ENCODE results near the gene SSU72.

The SSU72 gene

DNA sequence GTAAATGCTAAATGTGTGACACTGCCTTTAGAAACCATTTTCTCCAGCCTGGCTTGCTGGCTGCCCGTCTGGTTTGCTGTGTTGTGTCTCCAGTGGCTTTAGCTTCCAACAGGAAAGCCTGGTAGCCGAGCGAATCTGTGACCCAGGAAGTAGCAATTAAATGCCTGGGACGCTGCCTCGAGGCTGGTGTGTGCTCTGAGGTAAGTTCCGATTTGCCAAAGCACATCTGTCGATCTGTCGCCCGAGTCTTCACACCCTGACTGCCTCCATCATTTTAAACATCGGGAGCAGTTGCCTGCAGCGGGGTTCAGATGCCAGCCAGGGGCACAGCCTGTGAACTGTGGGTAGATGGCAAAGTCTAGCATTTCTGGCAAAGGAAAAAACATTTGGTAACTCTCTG, 42.9 kb upstream of the SSU72 start:
- H3K9me3 ChIP-seq (ENCODE audit: control insufficient read depth, low read depth, low read length): no peaks in the 10 kb centered on the region
- H3K4me3 ChIP-seq (ENCODE audit: low read length): no peak overlapping the region
- no peaks in the 10 kb centered on the region for H3K36me3 ChIP-seq (ENCODE audit: control insufficient read depth, low read depth, low read length)
- no peak overlapping the region for H3K9ac ChIP-seq (ENCODE audit: low read length)
- H3K27me3 ChIP-seq (ENCODE audit: control insufficient read depth, insufficient read depth, low read length): no peaks in the 10 kb centered on the region
- H3K4me1 ChIP-seq (ENCODE audit: control insufficient read depth, low read depth, low read length): peaks cover 4% of the 10 kb centered on the region
- no peak overlapping the region for H3K27ac ChIP-seq (ENCODE audit: low read length)

DNA sequence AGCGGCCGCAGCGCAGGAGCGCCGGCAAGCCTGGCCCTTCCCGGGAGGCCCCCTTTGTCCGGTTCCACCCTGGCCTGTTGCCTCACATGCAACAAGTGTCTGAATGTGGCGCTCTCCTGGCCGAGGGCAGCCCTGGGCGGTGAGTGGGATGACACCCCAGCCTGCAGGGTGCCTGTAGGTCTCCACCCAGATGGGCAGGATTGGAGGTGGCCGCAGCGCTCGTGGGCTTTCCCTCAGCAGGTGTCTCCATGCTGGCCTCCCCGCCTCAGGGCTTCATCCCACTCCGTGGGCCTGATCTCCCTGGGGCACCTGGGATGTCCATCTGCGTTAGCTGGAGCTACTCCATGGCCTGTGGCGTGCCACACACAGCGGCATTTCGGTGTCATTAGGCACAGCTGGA, 42.2 kb upstream of the SSU72 start:
- Histone ChIP-seq H3K9ac (ENCODE audit: low read length) (no peak overlapping the region), H3K4me1 (ENCODE audit: control insufficient read depth, low read depth, low read length) (peaks cover 4% of the 10 kb centered on the region), H3K27me3 (ENCODE audit: control insufficient read depth, insufficient read depth, low read length) (no peaks in the 10 kb centered on the region), H3K27ac (ENCODE audit: low read length) (no peak overlapping the region), H3K9me3 (ENCODE audit: control insufficient read depth, low read depth, low read length) (no peaks in the 10 kb centered on the region), H3K36me3 (ENCODE audit: control insufficient read depth, low read depth, low read length) (no peaks in the 10 kb centered on the region), H3K4me3 (ENCODE audit: low read length) (peak overlapping the region; percentile 87)

DNA sequence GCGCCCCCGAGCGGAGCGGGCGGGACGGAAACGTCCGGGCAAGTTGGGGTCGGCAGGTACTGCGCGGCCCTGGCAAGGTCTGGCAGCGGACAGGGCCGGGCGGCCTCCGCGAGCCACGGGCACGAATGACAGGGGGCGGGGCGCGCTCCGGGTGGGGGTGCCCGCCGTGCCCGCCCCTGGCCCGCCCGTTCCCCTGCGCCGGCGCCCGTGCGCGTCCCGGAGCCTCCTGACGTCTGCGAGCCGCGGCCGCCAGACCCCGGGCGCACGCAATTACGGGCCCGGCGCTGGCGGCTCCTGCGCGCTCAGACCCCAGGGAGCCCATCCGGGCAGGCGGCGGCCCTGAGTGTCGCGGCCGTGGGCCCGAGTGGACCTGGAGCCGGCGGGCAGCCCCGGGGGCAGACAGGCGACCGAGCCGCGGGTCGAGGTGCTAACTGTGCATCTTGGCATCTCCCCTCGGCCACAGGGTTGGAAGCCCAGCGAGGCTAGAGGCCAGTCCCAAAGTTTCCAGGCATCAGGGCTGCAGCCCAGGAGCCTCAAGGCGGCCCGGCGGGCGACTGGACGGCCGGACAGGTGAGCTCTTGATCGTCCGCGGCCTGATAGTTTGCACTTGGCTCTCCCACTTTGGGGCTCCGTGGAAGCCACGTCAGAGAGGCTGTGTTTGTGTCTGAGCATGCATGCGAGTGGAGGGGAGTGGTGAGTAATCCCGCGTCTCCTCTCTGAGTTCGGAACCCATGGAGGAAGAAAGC, 41.6 kb upstream of the SSU72 start:
- Histone ChIP-seq H3K27ac (ENCODE audit: low read length) (no peak overlapping the region), H3K9ac (ENCODE audit: low read length) (peak overlapping the region; percentile 94), H3K9me3 (ENCODE audit: control insufficient read depth, low read depth, low read length) (no peaks in the 10 kb centered on the region), H3K27me3 (ENCODE audit: control insufficient read depth, insufficient read depth, low read length) (no peaks in the 10 kb centered on the region), H3K4me1 (ENCODE audit: control insufficient read depth, low read depth, low read length) (peaks cover 4% of the 10 kb centered on the region), H3K4me3 (ENCODE audit: low read length) (peak overlapping the region; percentile 87), H3K36me3 (ENCODE audit: control insufficient read depth, low read depth, low read length) (no peaks in the 10 kb centered on the region)

DNA sequence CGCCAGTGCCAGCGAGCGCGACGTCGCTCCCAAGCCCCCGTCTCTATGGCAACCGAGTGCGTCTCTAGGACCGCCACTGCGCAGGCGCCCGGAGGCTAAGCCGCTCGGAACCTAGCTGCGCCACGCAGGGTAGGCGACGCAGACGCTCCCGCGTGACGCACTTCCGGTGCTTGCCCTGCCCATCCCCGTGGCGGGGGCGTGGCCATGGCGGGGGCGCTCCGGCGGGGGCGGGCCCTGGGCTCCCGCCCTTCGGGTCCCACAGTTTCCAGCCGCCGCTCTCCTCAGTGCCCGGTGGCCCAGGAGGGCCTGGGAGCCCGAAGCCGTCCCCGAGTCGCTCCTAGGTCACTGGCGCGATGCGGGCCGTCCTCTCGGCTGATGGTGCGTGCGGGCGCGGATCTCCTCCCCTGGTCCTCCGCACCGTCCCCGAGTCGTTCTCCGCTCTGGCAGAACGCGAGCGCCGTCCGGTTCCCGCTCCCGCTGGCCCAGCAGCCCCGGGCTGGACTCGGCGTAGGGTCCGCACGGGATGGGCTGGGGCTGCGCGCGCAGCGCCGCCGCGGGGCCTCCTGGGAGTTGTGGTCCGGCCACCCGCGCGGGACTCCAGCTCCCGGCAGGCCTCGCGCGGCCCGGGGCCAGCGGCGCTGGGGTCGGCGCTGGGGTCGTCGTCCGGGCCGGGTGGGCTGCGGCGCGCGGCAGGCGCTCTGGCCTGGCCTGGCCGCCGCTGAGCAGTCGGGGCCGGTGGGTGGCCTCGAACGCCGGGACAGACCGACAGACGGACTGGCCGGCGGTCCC, 40.8 kb upstream of the SSU72 start, which contains the start of gene MIB2:
TSS of gene MIB2 (plus strand) at position 245 of the 789 bp plus-strand sequence. CDS start 7,953 bp downstream, outside the sequence.
- Histone ChIP-seq H3K36me3 (ENCODE audit: control insufficient read depth, low read depth, low read length) (no peaks in the 10 kb centered on the region), H3K4me3 (ENCODE audit: low read length) (peak within 1 kb of the TSS; percentile 87), H3K27me3 (ENCODE audit: control insufficient read depth, insufficient read depth, low read length) (no peaks in the 10 kb centered on the region), H3K9ac (ENCODE audit: low read length) (peak within 1 kb of the TSS; percentile 94), H3K4me1 (ENCODE audit: control insufficient read depth, low read depth, low read length) (peaks cover 4% of the 10 kb centered on the region), H3K27ac (ENCODE audit: low read length) (peak within 1 kb of the TSS; percentile 85), H3K9me3 (ENCODE audit: control insufficient read depth, low read depth, low read length) (no peaks in the 10 kb centered on the region)

DNA sequence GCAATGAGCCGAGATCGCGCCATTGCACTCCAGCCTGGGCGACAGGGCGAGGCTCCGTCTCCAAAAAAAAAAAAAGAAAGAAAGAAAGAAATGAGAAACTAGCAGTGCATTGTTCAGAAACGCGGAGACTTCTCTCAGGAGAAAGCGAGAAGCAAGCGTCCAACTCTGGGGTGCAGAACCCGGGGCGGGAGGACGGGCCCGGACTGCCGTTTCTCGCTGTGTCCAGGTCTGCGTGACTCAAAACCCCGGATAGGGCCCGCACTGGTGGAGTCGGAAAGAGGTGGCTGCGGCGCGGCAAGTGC, 40.2 kb upstream of the SSU72 start:
- peaks cover 4% of the 10 kb centered on the region for H3K4me1 ChIP-seq (ENCODE audit: control insufficient read depth, low read depth, low read length)
- no peak overlapping the region for H3K27ac ChIP-seq (ENCODE audit: low read length)
- H3K4me3 ChIP-seq (ENCODE audit: low read length): peak overlapping the region; percentile 87
- H3K9me3 ChIP-seq (ENCODE audit: control insufficient read depth, low read depth, low read length): no peaks in the 10 kb centered on the region
- H3K27me3 ChIP-seq (ENCODE audit: control insufficient read depth, insufficient read depth, low read length): no peaks in the 10 kb centered on the region
- H3K9ac ChIP-seq (ENCODE audit: low read length): peak overlapping the region; percentile 94
- H3K36me3 ChIP-seq (ENCODE audit: control insufficient read depth, low read depth, low read length): no peaks in the 10 kb centered on the region

DNA sequence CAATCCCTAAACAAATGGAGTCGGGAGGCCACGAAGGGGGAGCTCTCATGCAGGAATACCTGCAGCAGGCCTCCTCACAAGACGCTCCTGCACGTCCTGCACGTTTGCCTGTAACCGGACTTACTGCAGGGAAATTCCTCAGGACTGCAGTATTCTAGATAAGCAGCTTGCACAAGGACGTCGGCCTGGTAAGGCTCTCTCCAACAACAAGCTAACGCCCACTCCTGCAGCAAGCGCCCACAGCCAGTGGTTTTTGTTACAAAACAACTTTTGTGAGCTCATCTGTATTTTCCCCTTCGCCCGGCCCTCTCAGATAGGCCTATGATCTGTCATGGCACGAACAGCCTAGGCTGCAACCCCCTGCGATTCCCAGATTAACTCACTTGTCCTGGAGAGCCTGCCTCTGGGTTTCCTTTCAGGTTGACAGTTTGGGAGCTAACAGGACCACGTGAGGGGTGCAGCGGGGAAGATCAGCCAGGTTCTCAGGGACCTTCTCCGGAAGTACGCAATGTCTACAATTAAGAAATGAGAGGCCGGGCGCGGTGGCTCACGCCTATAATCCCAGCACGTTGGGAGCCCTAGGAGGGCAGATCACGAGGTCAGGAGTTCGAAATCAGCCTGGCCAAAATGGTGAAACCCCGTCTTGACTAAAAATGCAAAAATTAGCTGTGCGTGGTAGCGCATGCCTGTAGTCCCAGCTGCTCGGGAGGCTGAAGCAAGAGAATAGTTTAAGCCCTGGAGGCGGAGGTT, 39.7 kb upstream of the SSU72 start:
- Histone ChIP-seq H3K27me3 (ENCODE audit: control insufficient read depth, insufficient read depth, low read length) (no peaks in the 10 kb centered on the region), H3K36me3 (ENCODE audit: control insufficient read depth, low read depth, low read length) (no peaks in the 10 kb centered on the region), H3K9me3 (ENCODE audit: control insufficient read depth, low read depth, low read length) (no peaks in the 10 kb centered on the region), H3K27ac (ENCODE audit: low read length) (no peak overlapping the region), H3K4me3 (ENCODE audit: low read length) (peak overlapping the region; percentile 87), H3K4me1 (ENCODE audit: control insufficient read depth, low read depth, low read length) (peaks cover 4% of the 10 kb centered on the region), H3K9ac (ENCODE audit: low read length) (peak overlapping the region; percentile 94)

DNA sequence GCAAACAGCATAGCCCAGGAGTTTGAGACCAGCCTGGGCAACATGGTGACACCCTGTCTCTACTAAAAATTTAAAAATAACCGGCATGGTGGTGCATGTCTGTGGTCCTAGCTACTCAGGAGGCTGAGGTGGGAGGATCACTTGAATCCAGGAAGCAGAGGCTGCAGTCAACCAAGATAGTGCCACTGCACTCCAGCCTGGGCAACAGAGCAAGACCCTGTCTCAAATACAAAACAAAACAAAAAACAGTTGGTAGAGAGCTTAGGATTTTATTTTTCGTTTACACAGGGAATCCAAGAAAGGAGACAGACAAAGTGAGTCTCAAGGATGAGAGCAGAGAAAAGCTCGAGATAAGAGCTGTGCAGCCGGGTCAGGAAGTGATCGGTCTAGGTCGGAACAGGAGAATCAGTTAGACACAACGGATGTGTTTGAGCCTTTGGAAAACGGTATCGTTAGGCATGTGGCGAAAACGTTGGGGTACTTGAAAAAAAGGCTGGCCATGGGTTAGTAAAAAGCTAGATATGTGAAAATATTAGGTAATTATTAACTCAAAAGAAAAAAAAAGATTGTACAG, 38.9 kb upstream of the SSU72 start:
- Histone ChIP-seq H3K27me3 (ENCODE audit: control insufficient read depth, insufficient read depth, low read length) (no peaks in the 10 kb centered on the region), H3K27ac (ENCODE audit: low read length) (no peak overlapping the region), H3K36me3 (ENCODE audit: control insufficient read depth, low read depth, low read length) (no peaks in the 10 kb centered on the region), H3K9ac (ENCODE audit: low read length) (no peak overlapping the region), H3K4me3 (ENCODE audit: low read length) (no peak overlapping the region), H3K9me3 (ENCODE audit: control insufficient read depth, low read depth, low read length) (no peaks in the 10 kb centered on the region), H3K4me1 (ENCODE audit: control insufficient read depth, low read depth, low read length) (peaks cover 4% of the 10 kb centered on the region)

DNA sequence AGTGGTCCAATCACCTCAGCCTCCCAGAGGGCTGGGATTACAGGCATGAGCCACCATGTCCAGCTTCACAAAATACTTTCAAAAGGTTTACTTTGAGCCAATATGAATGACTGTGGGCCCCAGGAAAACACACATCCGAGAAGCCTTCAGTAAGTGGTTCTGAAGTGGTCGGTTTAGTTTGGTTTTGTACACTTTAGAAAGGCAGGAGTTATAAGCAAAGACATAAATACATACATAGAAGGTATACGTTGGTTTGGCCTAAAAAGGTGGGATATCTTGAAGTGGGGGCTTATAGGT, 37.4 kb upstream of the SSU72 start:
- Histone ChIP-seq H3K27me3 (ENCODE audit: control insufficient read depth, insufficient read depth, low read length) (no peaks in the 10 kb centered on the region), H3K27ac (ENCODE audit: low read length) (no peak overlapping the region), H3K36me3 (ENCODE audit: control insufficient read depth, low read depth, low read length) (no peaks in the 10 kb centered on the region), H3K4me1 (ENCODE audit: control insufficient read depth, low read depth, low read length) (peaks cover 4% of the 10 kb centered on the region), H3K9ac (ENCODE audit: low read length) (no peak overlapping the region), H3K4me3 (ENCODE audit: low read length) (no peak overlapping the region), H3K9me3 (ENCODE audit: control insufficient read depth, low read depth, low read length) (no peaks in the 10 kb centered on the region)

DNA sequence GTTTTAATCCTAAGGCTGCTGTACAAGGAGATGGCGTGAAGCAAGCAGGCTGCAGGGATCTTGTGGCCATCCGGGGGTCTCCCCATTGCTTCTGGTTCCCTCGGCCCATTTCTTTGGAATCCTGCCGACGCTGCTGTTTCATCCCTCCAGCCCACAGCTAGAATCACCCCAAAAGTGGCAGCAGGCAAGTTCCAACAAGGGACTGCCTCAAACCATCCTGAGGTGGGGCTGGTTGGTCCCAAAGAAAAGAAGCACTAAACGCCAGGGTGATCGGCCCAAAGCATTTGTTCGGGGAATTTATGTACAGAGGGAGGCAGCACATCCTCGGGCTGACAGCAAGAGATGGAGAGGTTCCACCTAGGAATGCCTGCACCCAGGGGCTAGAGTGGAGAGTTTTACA, 36.1 kb upstream of the SSU72 start:
- Histone ChIP-seq H3K9ac (ENCODE audit: low read length) (no peak overlapping the region), H3K36me3 (ENCODE audit: control insufficient read depth, low read depth, low read length) (no peaks in the 10 kb centered on the region), H3K27me3 (ENCODE audit: control insufficient read depth, insufficient read depth, low read length) (no peaks in the 10 kb centered on the region), H3K9me3 (ENCODE audit: control insufficient read depth, low read depth, low read length) (no peaks in the 10 kb centered on the region), H3K4me3 (ENCODE audit: low read length) (no peak overlapping the region), H3K27ac (ENCODE audit: low read length) (no peak overlapping the region), H3K4me1 (ENCODE audit: control insufficient read depth, low read depth, low read length) (peaks cover 4% of the 10 kb centered on the region)

DNA sequence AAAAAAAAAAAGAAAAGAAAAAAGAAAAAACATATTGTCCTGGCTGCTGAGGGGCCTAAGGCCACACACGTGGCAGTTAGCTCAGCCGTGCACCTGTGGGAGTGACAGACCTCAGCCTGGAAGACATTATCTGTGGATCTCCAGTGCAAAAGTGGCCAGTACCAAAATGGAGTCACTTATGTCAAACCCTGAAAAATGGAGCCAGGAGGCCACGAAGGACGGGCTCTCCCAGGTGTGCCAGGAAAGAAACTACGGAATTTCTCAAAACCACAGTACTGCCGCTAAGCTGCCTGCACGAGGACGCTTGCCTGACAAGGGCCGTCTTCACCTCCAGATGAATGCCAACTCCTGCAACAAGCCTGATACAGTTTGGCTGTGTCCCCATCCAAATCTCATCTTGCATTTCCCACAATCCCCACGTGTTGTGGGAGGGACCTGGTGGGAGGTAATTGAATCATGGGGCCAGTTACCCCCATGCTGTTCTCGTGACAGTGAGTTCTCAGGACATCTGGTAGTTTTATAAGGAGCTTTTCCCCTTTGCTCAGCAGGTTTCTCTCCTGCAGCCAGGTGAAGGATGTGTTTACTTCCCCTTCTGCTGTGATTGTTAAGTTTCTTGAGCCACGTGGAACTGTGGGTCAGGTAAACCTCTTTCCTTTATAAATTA, 35.3 kb upstream of the SSU72 start:
- no peak overlapping the region for H3K27ac ChIP-seq (ENCODE audit: low read length)
- peaks cover 4% of the 10 kb centered on the region for H3K4me1 ChIP-seq (ENCODE audit: control insufficient read depth, low read depth, low read length)
- H3K9ac ChIP-seq (ENCODE audit: low read length): no peak overlapping the region
- no peaks in the 10 kb centered on the region for H3K36me3 ChIP-seq (ENCODE audit: control insufficient read depth, low read depth, low read length)
- H3K27me3 ChIP-seq (ENCODE audit: control insufficient read depth, insufficient read depth, low read length): no peaks in the 10 kb centered on the region
- H3K9me3 ChIP-seq (ENCODE audit: control insufficient read depth, low read depth, low read length): no peaks in the 10 kb centered on the region
- H3K4me3 ChIP-seq (ENCODE audit: low read length): no peak overlapping the region

DNA sequence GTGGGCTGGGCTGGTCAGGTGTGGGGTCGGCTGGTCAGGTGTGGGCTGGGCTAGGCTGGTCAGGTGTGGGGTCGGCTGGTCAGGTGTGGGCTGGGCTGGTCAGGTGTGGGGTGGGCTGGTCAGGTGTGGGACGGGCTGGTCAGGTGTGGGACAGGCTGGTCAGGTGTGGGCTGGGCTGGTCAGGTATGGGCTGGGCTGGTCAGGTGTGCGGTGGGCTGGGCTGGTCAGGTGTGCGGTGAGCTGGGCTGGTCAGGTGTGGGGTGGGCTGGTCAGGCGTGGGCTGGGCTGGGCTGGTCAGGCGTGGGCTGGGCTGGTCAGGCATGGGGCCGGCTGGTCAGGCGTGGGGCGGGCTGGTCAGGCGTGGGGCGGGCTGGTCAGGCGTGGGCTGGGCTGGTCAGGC, 31.6 kb upstream of the SSU72 start:
- Histone ChIP-seq H3K36me3 (ENCODE audit: control insufficient read depth, low read depth, low read length) (no peaks in the 10 kb centered on the region), H3K4me1 (ENCODE audit: control insufficient read depth, low read depth, low read length) (no peaks in the 10 kb centered on the region), H3K4me3 (ENCODE audit: low read length) (no peak overlapping the region), H3K9me3 (ENCODE audit: control insufficient read depth, low read depth, low read length) (no peaks in the 10 kb centered on the region), H3K27ac (ENCODE audit: low read length) (no peak overlapping the region), H3K27me3 (ENCODE audit: control insufficient read depth, insufficient read depth, low read length) (peaks cover 23% of the 10 kb centered on the region), H3K9ac (ENCODE audit: low read length) (no peak overlapping the region)

Data from iPS-18a (cell line).